HG02610 (cell line): Measurements from ENCODE around the gene MDC1.
"Not testable (repeated sequence)": the region's sequence is repeated elsewhere in the genome, so short reads cannot be mapped to it uniquely, and the experiment has no call there.

ENCODE experiments used
- ATAC-seq: cut with Tn5 transposase; IDR thresholded peaks from one replicate; pipeline ENCODE4 v1.9.1; 2021; ENCODE audit warnings: mild to moderate bottlenecking, moderate library complexity; ENCODE audit not compliant: unreplicated experiment

Gene MDC1

GRCh38 chr6:30683183-30683979, 33.7 kb downstream of the MDC1 start:
- ATAC-seq, result no peak

GRCh38 chr6:30682143-30683117, 34.7 kb downstream of the MDC1 start:
- ATAC-seq, result peak; percentile 32

- no peak for ATAC-seq
These were observed 35.3 kb downstream of the MDC1 start for GRCh38 chr6:30681766-30682142.

DNA sequence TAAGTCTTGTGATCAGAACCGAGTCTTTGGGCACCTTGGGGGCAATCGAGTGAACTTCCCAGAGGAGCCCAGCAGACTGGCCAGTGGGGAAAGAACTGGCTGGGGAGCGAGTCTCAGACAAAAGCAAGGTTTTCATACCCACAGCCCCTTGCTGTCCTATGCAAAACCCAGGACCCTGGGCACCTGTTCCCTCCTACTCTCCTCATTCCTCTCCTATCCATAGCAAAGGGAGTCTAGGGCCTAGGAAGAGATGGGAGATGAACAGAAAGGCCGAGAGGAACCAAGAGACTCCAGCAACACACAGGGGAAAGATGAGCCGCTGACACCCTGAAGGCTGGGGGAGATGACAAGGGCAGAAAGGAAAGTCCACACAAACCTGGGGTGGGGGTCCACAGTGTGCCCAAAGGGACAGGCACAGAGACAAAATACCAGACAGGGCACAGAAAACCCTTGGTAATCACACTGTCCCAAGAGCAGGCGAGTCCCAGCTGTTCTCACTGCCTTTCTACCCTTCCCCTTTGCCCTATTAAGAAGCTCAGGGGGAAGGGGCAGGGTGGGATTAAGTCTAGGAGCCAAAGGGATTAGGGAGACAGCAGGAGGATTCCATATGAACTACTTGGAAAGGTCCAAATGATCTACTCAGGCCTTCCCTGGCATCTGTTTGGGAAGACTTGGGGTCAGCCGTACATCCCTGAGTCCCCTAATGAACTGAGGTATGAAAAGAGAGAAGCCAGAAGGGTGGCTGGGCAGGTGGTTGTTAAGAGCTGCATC, 37.1 kb downstream of the MDC1 start:
- ATAC-seq, result no peak

DNA sequence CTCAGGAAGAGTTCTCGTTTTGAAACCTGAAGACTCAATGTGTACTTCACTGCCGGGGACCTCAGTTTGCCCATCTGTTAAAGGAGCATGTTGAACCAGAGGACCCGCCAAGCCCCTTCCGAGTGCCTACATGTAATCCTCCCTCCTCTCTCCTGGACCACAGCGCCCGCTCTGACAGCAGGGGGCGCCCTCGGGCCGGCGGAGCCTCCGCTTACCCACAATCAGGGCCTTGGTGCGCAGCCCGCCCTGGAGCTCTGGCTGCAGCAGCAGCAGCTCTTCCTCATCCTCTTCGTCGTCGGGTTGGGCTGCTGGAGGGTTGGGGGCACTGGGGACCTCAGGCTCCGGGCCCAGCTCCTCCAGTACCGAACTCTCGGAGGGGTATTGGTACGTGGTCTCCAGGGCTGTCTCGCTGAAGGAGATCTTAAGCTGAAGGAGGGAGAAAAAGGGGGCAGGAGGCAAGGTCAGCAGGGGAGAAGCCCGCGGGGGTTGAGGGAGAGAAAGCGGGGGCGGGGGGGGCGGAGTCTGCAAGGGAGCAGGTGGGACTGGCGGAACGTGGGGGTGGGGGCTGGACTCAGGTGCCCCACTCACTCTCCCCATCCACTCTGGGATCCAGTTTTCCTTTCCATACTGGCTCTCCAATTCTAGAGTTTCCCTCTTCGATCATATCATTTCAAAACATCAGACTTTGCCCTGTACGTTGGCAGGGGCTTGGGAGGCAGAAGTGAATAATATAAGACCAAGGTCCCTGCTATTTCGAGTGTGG, 37.9 kb downstream of the MDC1 start:
- peak; percentile 41 for ATAC-seq

GRCh38 chr6:30676660-30677285, 40.3 kb downstream of the MDC1 start:
- ATAC-seq, result no peak

DNA sequence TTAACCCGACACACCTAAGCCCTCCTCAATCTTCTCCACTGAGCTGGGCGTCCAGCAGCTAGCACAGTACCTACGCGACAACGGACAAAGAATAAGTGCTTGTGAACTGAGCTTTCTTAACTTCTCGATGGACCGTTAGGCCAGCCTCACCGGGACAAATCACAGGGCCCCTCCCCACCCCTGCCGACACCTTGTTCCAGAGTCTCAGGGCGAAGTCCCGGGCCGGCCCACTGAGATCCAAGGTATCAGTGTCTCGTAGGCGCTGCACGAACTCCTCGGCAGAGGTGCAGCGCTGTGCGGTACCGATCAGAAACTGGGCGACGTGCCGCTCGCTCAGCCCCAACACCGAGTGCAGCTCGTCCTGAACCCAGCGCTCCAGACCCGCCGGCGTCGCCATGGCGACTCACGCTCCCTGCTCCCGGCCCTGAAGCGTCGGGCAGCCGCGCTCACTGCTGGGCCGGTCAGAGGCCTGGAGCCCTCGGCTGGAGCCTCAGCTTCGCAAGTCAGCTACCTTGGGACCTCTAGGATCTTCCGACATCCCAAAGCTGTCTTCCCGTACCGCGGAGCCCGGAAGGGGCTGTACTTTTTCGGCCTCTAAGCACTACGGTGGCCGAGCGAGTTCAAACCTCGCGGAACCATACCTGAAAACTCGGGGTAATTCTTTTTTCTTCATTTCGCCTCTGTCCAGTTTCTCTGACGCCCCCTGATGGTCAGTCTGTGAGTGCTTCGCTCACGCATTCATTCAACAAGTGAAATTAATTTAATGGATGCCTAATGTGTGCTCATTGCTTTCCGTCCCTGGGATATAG, 44.4 kb downstream of the MDC1 start, which contains the start of gene DHX16:
DHX16 (minus strand) TSS at position 562 of the 809 bp plus-strand sequence; CDS start at position 397, 165 bp downstream.
- peak; percentile 66 for ATAC-seq

DNA sequence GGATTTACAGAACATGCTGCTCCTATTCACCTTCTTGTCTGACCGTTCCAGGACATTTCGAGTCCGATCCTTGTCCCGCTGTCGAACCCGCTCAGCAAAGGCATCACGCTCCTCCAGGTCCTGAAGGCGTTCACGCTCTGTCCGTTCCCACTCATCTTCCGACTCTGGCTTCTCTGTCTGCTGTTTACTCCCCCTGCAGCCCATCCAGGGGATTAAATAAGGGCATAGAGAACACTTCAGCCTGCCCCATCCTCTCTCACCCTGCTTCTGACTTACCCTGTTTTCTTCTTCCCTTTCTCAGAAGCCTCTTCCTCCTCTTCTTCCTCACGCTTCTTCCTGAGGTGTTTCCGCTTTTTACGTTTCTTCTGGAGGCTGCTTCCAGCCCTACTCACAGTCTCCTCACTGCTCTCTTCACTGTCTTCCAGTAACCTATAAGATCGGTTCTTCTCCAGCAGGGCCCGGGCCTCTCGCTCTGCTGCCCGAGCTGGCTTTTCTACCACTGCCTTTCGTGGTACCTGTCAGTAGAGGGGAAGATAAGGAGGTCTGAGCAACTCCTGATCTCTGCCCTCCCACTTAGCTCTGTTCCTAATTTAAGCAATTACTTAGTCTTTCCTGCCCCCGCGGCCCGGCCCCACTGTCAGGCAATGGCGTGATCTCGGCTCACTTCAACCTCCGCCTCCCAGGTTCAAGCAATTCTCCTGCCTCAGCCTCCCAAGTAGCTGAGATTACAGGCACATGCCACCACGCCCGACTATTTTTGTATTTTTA, 46.1 kb downstream of the MDC1 start:
- no peak for ATAC-seq

GRCh38 chr6:30666300-30666699, 50.8 kb downstream of the MDC1 start:
- not testable (repeated sequence) for ATAC-seq

DNA sequence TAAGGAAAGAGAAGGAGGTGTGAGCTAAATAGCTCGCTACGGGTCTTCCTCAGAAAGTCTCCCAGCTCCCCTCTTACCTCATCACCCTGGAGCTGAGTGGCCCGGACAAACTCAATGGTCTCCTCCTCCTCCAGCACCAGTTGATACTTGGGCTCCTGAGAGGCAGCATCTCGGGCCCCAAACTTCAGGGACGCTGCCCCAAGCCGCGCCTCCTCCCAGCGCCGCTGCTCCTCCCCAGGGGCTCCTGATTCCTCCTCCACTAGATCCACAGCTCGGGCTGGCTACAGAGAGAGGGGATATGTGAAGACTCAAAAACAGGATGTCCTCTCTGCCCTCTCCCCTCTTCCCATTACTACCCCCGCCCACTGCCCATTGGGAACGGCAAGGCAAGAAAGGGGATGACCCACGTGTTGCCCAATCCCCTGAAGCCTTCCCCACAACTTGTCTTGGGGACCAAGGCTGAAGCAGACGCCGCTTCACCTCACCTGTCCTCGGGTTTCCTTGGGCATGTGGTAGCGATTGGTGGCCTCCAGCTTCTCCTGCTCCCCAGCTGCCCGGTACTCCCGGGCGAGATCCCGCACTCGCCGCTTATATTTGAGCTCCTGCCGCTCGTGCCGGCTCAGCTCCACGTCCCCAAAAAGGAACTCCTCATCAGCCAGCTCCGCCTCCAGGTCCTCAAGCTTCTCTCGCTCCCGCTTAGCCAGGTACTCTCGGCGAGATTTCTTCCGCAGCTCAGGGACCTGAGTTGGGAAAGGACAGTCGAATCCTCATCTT, 51.9 kb downstream of the MDC1 start:
- no peak for ATAC-seq

- not testable (repeated sequence) for ATAC-seq
These were observed 59.2 kb downstream of the MDC1 start for GRCh38 chr6:30657922-30658321.

DNA sequence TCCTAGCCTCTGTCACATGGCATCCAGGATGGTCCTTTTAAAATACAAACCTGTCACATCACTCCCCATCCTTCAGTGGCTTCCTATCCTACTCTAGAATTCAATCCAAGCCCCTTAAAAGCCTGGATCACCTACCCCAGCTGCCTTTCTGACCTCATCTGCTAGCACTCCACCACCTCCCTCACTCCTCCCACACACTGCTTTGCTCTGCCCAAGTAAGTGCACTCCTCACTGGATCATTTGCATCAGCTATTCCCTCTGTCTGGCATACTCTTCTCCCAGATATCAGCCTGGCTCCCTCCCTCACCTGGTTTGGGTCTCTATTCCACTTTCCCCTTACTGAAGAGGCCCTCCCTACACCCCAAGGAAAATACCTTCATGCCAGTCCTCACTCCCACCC, 59.6 kb downstream of the MDC1 start:
- no peak for ATAC-seq

- ATAC-seq, result no peak
These were observed 60.6 kb downstream of the MDC1 start for GRCh38 chr6:30656513-30656912.

DNA sequence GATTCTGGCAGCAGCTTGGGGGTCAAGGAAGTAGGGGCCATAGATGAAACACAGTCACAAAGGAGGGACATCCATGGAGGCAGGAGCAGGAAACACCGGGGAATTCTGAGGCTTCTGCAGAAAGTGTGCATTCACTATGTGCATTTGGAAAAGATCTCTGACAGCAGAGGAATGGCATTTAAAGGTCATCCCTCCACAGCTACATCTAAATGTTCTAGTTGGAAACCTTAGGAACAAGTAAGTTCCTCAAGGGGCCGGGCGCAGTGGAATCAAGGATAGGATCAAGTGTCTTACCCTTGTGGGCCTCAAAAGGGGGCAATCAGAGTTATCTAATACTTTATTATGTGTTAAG, 61.4 kb downstream of the MDC1 start:
- no peak for ATAC-seq

- ATAC-seq, result no peak
These were observed 62.0 kb downstream of the MDC1 start for GRCh38 chr6:30654798-30655742.

GRCh38 chr6:30651143-30651542, 65.9 kb downstream of the MDC1 start:
- ATAC-seq, result no peak
